ENCODE measurements around the gene QSOX1.

QSOX1 gene

GRCh38 chr1:180235077-180235501 lies 80.4 kb downstream of the QSOX1 start:
- H3K27me3 ChIP-seq (ENCODE audit: insufficient read depth, low read length), result peaks cover 98% of the 10 kb centered on the region
- no peaks in the 10 kb centered on the region for H3K4me1 ChIP-seq (ENCODE audit: control insufficient read depth, insufficient read depth, low read length, unreplicated experiment)

DNA sequence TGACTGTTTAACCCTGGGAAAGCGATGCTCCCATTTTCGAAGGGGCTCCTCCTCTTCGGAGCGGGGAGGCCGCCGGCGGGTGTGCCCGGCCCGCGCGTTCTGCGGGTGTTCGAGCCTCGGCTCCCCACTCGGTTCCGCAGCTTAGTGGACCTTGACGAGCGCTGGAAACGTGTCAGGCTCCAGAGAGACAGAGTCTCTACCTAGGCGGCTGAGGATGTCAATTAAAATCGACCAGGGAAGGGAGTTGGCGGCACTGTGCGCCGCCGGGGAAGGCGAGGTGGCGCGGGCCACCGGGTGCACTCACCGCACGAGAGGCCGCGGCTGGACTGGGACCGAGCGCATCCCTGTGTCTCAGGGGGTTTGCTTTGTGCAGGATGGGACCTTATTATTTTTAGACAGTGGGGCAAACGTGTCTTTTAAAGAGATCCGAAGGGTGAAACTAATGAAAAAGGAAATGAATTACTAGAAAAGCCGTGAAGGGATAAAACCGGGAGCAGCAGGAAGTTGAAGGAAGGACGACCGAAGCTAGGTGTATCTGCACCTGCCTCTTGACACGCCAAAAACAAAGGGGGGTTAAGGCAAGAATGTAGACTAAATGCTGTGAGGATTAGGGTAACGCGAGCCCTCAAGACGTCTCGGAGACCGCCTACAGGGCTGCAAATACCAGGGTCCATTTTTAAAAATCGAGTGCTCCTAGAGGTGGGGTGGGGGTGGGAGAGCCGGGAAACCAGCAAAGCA lies 81.0 kb downstream of the QSOX1 start:
- peaks cover 99% of the 10 kb centered on the region for H3K27me3 ChIP-seq (ENCODE audit: insufficient read depth, low read length)
- H3K4me3 ChIP-seq (ENCODE audit: low read depth, low read length), result no peak overlapping the region
- no peaks in the 10 kb centered on the region for H3K79me2 ChIP-seq (ENCODE audit: control insufficient read depth, insufficient read depth, low read length, unreplicated experiment)
- no peak overlapping the region for H3K27ac ChIP-seq (ENCODE audit: low read depth, low read length)
- H3K36me3 ChIP-seq (ENCODE audit: insufficient read depth, low read length), result no peaks in the 10 kb centered on the region
- no peaks in the 10 kb centered on the region for H3K4me1 ChIP-seq (ENCODE audit: control insufficient read depth, insufficient read depth, low read length, unreplicated experiment)
- no peak overlapping the region for H2AFZ ChIP-seq (ENCODE audit: low read length, unreplicated experiment)

More at GRCh38 chr1:180235077-180235501, 80.4 kb downstream of the QSOX1 start:
- Histone ChIP-seq H3K27ac (ENCODE audit: low read depth, low read length) (no peak overlapping the region), H3K79me2 (ENCODE audit: control insufficient read depth, insufficient read depth, low read length, unreplicated experiment) (no peaks in the 10 kb centered on the region), H3K4me3 (ENCODE audit: low read depth, low read length) (no peak overlapping the region; the same call in 1 of the 2 replicates), H3K36me3 (ENCODE audit: insufficient read depth, low read length) (no peaks in the 10 kb centered on the region), H2AFZ (ENCODE audit: low read length, unreplicated experiment) (no peak overlapping the region)

- H3K79me2 ChIP-seq (ENCODE audit: control insufficient read depth, insufficient read depth, low read length, unreplicated experiment), result no peaks in the 10 kb centered on the region
- no peak overlapping the region for H2AFZ ChIP-seq (ENCODE audit: low read length, unreplicated experiment)
- no peak overlapping the region for H3K4me3 ChIP-seq (ENCODE audit: low read depth, low read length)
- no peaks in the 10 kb centered on the region for H3K36me3 ChIP-seq (ENCODE audit: insufficient read depth, low read length)
- no peak overlapping the region for H3K27ac ChIP-seq (ENCODE audit: low read depth, low read length)
- H3K27me3 ChIP-seq (ENCODE audit: insufficient read depth, low read length), result peaks cover 99% of the 10 kb centered on the region
- no peaks in the 10 kb centered on the region for H3K4me1 ChIP-seq (ENCODE audit: control insufficient read depth, insufficient read depth, low read length, unreplicated experiment)
Observed at GRCh38 chr1:180236698-180237509, 82.2 kb downstream of the QSOX1 start.

GRCh38 chr1:180237869-180238476 lies 83.3 kb downstream of the QSOX1 start:
- no peak overlapping the region for H3K4me3 ChIP-seq (ENCODE audit: low read depth, low read length)
- no peak overlapping the region for H2AFZ ChIP-seq (ENCODE audit: low read length, unreplicated experiment)
- H3K27me3 ChIP-seq (ENCODE audit: insufficient read depth, low read length), result peaks cover 96% of the 10 kb centered on the region
- no peak overlapping the region for H3K27ac ChIP-seq (ENCODE audit: low read depth, low read length)
- no peaks in the 10 kb centered on the region for H3K79me2 ChIP-seq (ENCODE audit: control insufficient read depth, insufficient read depth, low read length, unreplicated experiment)
- H3K4me1 ChIP-seq (ENCODE audit: control insufficient read depth, insufficient read depth, low read length, unreplicated experiment), result no peaks in the 10 kb centered on the region
- H3K36me3 ChIP-seq (ENCODE audit: insufficient read depth, low read length), result no peaks in the 10 kb centered on the region

- Histone ChIP-seq H3K79me2 (ENCODE audit: control insufficient read depth, insufficient read depth, low read length, unreplicated experiment) (no peaks in the 10 kb centered on the region), H3K27me3 (ENCODE audit: insufficient read depth, low read length) (peaks cover 88% of the 10 kb centered on the region), H3K4me1 (ENCODE audit: control insufficient read depth, insufficient read depth, low read length, unreplicated experiment) (no peaks in the 10 kb centered on the region), H3K4me3 (ENCODE audit: low read depth, low read length) (no peak overlapping the region), H2AFZ (ENCODE audit: low read length, unreplicated experiment) (no peak overlapping the region), H3K36me3 (ENCODE audit: insufficient read depth, low read length) (no peaks in the 10 kb centered on the region), H3K27ac (ENCODE audit: low read depth, low read length) (no peak overlapping the region)
Observed at GRCh38 chr1:180238675-180239074, 84.0 kb downstream of the QSOX1 start.

- Histone ChIP-seq H3K79me2 (ENCODE audit: control insufficient read depth, insufficient read depth, low read length, unreplicated experiment) (no peaks in the 10 kb centered on the region), H2AFZ (ENCODE audit: low read length, unreplicated experiment) (no peak overlapping the region), H3K4me3 (ENCODE audit: low read depth, low read length) (no peak overlapping the region), H3K36me3 (ENCODE audit: insufficient read depth, low read length) (no peaks in the 10 kb centered on the region), H3K4me1 (ENCODE audit: control insufficient read depth, insufficient read depth, low read length, unreplicated experiment) (no peaks in the 10 kb centered on the region), H3K27me3 (ENCODE audit: insufficient read depth, low read length) (peaks cover 82% of the 10 kb centered on the region), H3K27ac (ENCODE audit: low read depth, low read length) (no peak overlapping the region)
Observed at GRCh38 chr1:180239145-180240096, 84.8 kb downstream of the QSOX1 start.

DNA sequence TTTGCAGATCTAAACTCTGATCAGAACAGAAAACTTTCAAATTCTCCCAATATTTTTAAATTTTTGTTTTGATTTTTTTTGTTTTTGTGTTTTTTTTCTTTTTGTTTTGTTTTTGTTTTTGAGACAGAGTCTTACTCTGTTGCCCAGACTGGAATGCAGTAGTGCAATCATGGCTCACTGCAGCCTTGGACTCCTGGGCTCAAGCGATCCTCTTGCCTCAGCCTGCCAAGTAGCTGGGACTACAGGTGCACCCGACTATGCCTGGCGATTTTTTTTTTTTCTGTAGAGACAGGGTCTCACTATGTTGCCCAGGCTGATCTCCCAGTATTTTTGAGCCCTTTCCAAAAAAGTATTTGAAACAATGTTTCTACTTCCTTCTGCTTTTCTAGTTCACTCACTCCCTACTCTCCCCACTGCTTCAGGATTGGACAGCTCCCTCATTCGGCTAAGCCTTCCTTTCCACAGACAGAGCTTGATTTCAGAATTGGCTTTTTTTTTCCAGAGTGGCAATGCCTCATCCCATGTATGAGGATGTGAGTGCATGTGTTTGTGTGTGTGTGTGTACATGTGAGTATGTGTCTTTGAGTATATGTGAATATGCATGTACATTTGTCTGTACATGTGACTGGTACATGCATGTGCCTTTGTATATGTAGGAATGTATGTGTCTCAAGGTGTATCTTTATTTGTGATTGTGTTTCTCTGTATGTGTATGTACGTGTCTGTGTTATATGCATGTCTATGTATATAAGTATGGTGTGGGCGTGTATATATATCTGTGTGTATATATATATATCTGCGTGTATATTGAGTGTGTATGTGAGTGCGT lies 87.3 kb downstream of the QSOX1 start:
- H3K27ac ChIP-seq (ENCODE audit: low read depth, low read length), result no peak overlapping the region
- no peaks in the 10 kb centered on the region for H3K36me3 ChIP-seq (ENCODE audit: insufficient read depth, low read length)
- no peaks in the 10 kb centered on the region for H3K4me1 ChIP-seq (ENCODE audit: control insufficient read depth, insufficient read depth, low read length, unreplicated experiment)
- no peak overlapping the region for H3K4me3 ChIP-seq (ENCODE audit: low read depth, low read length)
- H2AFZ ChIP-seq (ENCODE audit: low read length, unreplicated experiment), result no peak overlapping the region
- H3K27me3 ChIP-seq (ENCODE audit: insufficient read depth, low read length), result peaks cover 57% of the 10 kb centered on the region
- H3K79me2 ChIP-seq (ENCODE audit: control insufficient read depth, insufficient read depth, low read length, unreplicated experiment), result no peaks in the 10 kb centered on the region

- H2AFZ ChIP-seq (ENCODE audit: low read length, unreplicated experiment), result no peak overlapping the region
- no peak overlapping the region for H3K27ac ChIP-seq (ENCODE audit: low read depth, low read length)
- no peaks in the 10 kb centered on the region for H3K36me3 ChIP-seq (ENCODE audit: insufficient read depth, low read length)
- no peaks in the 10 kb centered on the region for H3K79me2 ChIP-seq (ENCODE audit: control insufficient read depth, insufficient read depth, low read length, unreplicated experiment)
- H3K4me1 ChIP-seq (ENCODE audit: control insufficient read depth, insufficient read depth, low read length, unreplicated experiment), result no peaks in the 10 kb centered on the region
- H3K27me3 ChIP-seq (ENCODE audit: insufficient read depth, low read length), result peaks cover 39% of the 10 kb centered on the region
- no peak overlapping the region for H3K4me3 ChIP-seq (ENCODE audit: low read depth, low read length)
Observed at GRCh38 chr1:180243517-180244221, 89.0 kb downstream of the QSOX1 start.

GRCh38 chr1:180244840-180245239 lies 90.2 kb downstream of the QSOX1 start:
- Histone ChIP-seq H3K36me3 (ENCODE audit: insufficient read depth, low read length) (no peaks in the 10 kb centered on the region), H3K79me2 (ENCODE audit: control insufficient read depth, insufficient read depth, low read length, unreplicated experiment) (no peaks in the 10 kb centered on the region), H3K27ac (ENCODE audit: low read depth, low read length) (no peak overlapping the region), H2AFZ (ENCODE audit: low read length, unreplicated experiment) (no peak overlapping the region), H3K4me1 (ENCODE audit: control insufficient read depth, insufficient read depth, low read length, unreplicated experiment) (no peaks in the 10 kb centered on the region), H3K27me3 (ENCODE audit: insufficient read depth, low read length) (peaks cover 28% of the 10 kb centered on the region), H3K4me3 (ENCODE audit: low read depth, low read length) (no peak overlapping the region)

Measured in ACC112 (cell line).